Measurements from ENCODE around the gene ZNF792. TPM values are rescaled to one million over a fixed set of nuclear protein-coding genes. Genes with fewer than 3 reads are reported as not detected.

Gene ZNF792
- total and polyA plus RNA-seq, 4 donors, result 2.0 to 17.2 (median 5.9) TPM

DNA sequence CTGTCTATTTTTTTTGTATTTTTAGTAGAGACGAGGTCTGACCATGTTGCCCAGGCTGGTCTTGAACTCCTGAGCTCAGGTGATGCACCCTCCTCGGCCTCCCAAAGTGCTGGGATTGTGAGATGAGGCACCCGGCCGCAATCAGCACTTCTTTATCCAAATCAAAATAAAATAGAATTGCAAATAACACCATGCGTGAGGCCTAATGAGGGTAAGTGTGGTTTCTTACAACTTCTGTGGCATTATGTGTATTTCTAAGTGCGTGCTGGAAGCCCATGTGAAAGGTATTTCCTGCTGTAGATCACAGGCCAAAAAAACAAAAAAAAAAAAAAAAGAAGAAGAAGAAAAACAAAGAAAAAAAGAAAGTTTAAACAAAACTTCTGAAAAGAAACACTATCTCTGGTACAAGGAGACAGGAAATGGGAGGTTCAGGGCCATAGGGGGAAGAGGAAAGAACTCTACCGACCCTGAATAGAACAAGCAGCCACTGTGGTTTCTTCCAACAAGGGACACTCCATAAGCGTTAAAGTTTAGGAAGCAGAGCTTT, 33.1 kb upstream of the ZNF792 start:
- no peak overlapping the region for H3K4me3 ChIP-seq
- 27 to 45% methylated on average over 8 of the region's 8 CpGs for WGBS, 2 donors
- no peak for ATAC-seq (ENCODE audit: insufficient read depth, low FRiP score)
- H3K4me1 ChIP-seq (ENCODE audit: control insufficient read depth in 5 of 5, insufficient read depth in 5 of 5, low read length in 5 of 5), result peaks cover 0 to 29% (median 5%) of the 10 kb centered on the region in 5 donors
- no peak overlapping the region for H3K9ac ChIP-seq (ENCODE audit: insufficient read depth in 1 of 2, low read length in 2 of 2)
- peak overlapping the region in 1 of 2 donors; percentile 69 for H3K27ac ChIP-seq (ENCODE audit: low read depth in 1 of 2, low read length in 1 of 2)
- TF ChIP-seq, protein P1, sequence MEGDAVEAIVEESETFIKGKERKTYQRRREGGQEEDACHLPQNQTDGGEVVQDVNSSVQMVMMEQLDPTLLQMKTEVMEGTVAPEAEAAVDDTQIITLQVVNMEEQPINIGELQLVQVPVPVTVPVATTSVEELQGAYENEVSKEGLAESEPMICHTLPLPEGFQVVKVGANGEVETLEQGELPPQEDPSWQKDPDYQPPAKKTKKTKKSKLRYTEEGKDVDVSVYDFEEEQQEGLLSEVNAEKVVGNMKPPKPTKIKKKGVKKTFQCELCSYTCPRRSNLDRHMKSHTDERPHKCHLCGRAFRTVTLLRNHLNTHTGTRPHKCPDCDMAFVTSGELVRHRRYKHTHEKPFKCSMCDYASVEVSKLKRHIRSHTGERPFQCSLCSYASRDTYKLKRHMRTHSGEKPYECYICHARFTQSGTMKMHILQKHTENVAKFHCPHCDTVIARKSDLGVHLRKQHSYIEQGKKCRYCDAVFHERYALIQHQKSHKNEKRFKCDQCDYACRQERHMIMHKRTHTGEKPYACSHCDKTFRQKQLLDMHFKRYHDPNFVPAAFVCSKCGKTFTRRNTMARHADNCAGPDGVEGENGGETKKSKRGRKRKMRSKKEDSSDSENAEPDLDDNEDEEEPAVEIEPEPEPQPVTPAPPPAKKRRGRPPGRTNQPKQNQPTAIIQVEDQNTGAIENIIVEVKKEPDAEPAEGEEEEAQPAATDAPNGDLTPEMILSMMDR (IDR thresholded peaks at IDR 0.05; ENCODE audit: control extremely low read depth, extremely low read depth), result no peak
- peaks cover 0 to 3% (median 0%) of the 10 kb centered on the region in 4 donors for H3K36me3 ChIP-seq (ENCODE audit: control insufficient read depth in 4 of 4, insufficient read depth in 4 of 4, low read length in 4 of 4)
- H3K27me3 ChIP-seq (ENCODE audit: control insufficient read depth in 3 of 3, insufficient read depth in 3 of 3, low read length in 2 of 3), result no peaks in the 10 kb centered on the region
- DNase-seq, result no peak
- H3K9me3 ChIP-seq (ENCODE audit: control insufficient read depth in 4 of 4, insufficient read depth in 3 of 4, low read length in 3 of 4), result no peaks in the 10 kb centered on the region

DNA sequence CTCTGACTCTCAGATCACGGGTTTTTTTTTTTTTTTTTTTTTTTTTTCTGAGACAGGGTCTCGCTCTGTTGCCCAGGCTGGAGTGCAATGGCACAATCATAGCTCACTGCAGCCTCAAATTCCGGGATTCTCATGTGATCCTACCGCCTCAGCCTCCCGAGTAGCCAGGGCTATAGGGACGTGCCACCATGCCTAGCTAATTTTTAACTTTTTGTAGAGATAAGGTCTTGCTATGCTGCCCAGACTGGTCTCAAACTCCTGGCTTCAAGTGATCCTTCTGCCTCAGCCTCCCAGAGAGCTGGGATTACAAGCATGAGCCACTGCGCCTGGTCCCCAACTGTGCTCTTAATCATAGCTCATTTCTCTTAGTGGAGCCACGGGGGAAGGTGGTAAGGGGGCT, 31.5 kb upstream of the ZNF792 start:
- TF ChIP-seq, protein P1 (IDR thresholded peaks at IDR 0.05; ENCODE audit: control extremely low read depth, extremely low read depth), result no peak
- H3K4me3 ChIP-seq, result no peak overlapping the region
- H3K9ac ChIP-seq (ENCODE audit: insufficient read depth in 1 of 2, low read length in 2 of 2), result no peak overlapping the region
- no peaks in the 10 kb centered on the region for H3K27me3 ChIP-seq (ENCODE audit: control insufficient read depth in 3 of 3, insufficient read depth in 3 of 3, low read length in 2 of 3)
- ATAC-seq (ENCODE audit: insufficient read depth, low FRiP score) (no peak), DNase-seq (no peak)
- H3K4me1 ChIP-seq (ENCODE audit: control insufficient read depth in 5 of 5, insufficient read depth in 5 of 5, low read length in 5 of 5), result peaks cover 0 to 27% (median 0%) of the 10 kb centered on the region in 5 donors
- H3K27ac ChIP-seq (ENCODE audit: low read depth in 1 of 2, low read length in 1 of 2), result peak overlapping the region in 1 of 2 donors; percentile 37
- no peaks in the 10 kb centered on the region for H3K36me3 ChIP-seq (ENCODE audit: control insufficient read depth in 4 of 4, insufficient read depth in 4 of 4, low read length in 4 of 4)
- no peaks in the 10 kb centered on the region for H3K9me3 ChIP-seq (ENCODE audit: control insufficient read depth in 4 of 4, insufficient read depth in 3 of 4, low read length in 3 of 4)
- WGBS, 2 donors, result 81 to 94% methylated on average over 7 to 8 of the region's 8 CpGs

DNA sequence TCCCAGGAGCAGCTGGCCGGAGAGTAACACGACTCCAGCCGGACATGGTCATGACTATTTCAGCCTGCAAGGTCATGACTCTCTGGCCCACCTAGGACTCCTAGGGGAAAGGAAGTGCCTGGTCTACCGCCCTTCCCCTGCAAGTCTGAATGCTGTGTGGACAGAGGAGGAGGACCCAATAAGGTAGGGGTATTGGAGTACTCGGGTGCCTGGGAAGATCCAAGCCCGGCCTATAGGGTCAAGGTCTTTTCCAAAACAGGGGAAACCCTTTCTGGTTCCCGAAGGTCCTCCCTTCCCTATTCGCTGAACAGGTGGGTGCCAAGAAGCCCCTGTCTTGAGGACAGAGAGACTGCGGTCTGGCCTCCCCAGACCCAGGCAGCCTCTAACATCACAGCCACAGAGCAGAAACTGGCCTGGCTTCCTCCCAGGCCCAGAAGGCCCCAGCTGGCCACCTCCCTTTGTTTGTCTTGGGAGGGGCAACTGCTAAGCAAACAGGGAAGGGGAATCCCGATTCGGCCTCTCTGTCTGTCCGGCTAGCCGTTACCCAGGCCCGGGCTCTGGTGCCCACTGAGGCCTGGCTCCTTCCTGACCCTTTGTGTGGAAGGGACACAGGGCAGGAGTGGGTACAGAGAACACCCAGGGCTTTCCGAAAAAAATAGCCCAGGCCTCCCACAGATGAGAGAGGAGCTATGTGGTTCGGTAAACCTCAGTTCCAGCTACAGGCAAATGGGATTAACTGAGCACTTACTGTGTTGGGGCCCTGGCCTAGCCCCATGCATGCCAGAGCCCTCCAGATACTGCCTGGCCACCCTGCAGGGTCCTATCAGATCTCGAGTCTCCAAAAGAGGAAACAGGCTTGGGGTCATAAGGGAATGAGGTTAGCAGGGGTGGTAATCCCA, 30.9 kb upstream of the ZNF792 start:
- H3K9ac ChIP-seq (ENCODE audit: insufficient read depth in 1 of 2, low read length in 2 of 2), result no peak overlapping the region
- H3K27me3 ChIP-seq (ENCODE audit: control insufficient read depth in 3 of 3, insufficient read depth in 3 of 3, low read length in 2 of 3), result no peaks in the 10 kb centered on the region
- H3K4me3 ChIP-seq, result no peak overlapping the region
- DNase-seq, result no peak
- TF ChIP-seq, protein P1 (IDR thresholded peaks at IDR 0.05; ENCODE audit: control extremely low read depth, extremely low read depth), result no peak
- H3K36me3 ChIP-seq (ENCODE audit: control insufficient read depth in 4 of 4, insufficient read depth in 4 of 4, low read length in 4 of 4), result no peaks in the 10 kb centered on the region
- peak overlapping the region; percentile 38 to 68 for H3K27ac ChIP-seq (ENCODE audit: low read depth in 1 of 2, low read length in 1 of 2)
- no peaks in the 10 kb centered on the region for H3K9me3 ChIP-seq (ENCODE audit: control insufficient read depth in 4 of 4, insufficient read depth in 3 of 4, low read length in 3 of 4)
- peaks cover 0 to 27% (median 0%) of the 10 kb centered on the region in 5 donors for H3K4me1 ChIP-seq (ENCODE audit: control insufficient read depth in 5 of 5, insufficient read depth in 5 of 5, low read length in 5 of 5)
- 50 to 73% methylated on average over 17 of the region's 17 CpGs for WGBS, 2 donors
- ATAC-seq (ENCODE audit: insufficient read depth, low FRiP score), result no peak
